SK-N-SH treated with all-trans-retinoic acid at 6 μM for 48 hours (cell line): ENCODE measurements around the gene CCNY.

Experiments used
- ARNTL ChIP-seq: fragments of 450-650 bp; formaldehyde crosslinking; IDR thresholded peaks from 2 replicates; pipeline ENCODE4 v1.5.0; 2020; ENCODE audit warnings: low read depth, mild to moderate bottlenecking, moderate library complexity, borderline replicate concordance
- BACH2 ChIP-seq: fragments of 250-450 bp; sonication (Bioruptor Pico); IDR thresholded peaks from 2 replicates; pipeline ENCODE4 v1.9.0; 2021; ENCODE audit warnings: mild to moderate bottlenecking, borderline replicate concordance
- OSR1 ChIP-seq: fragments of 250-450 bp; sonication (Bioruptor Pico); IDR thresholded peaks from 2 replicates; pipeline ENCODE4 v1.8.0; 2022; ENCODE audit warnings: moderate library complexity, mild to moderate bottlenecking, inconsistent platforms
- RARB ChIP-seq: fragments of 250-450 bp; sonication (Bioruptor Pico); IDR thresholded peaks from 2 replicates; pipeline ENCODE4 v1.8.0; 2021; ENCODE audit warnings: mild to moderate bottlenecking, moderate library complexity
- TCF4 ChIP-seq: fragments of 250-450 bp; sonication (Bioruptor Pico); IDR thresholded peaks from 2 replicates; pipeline ENCODE4 v1.8.0; 2021; ENCODE audit warnings: mild to moderate bottlenecking, moderate library complexity, borderline replicate concordance
- TOX ChIP-seq: fragments of 250-450 bp; sonication (Bioruptor Pico); IDR thresholded peaks from 2 replicates; pipeline ENCODE4 v1.8.0; 2021; ENCODE audit warnings: mild to moderate bottlenecking, moderate library complexity, borderline replicate concordance
- ZC3H10 ChIP-seq: fragments of 250-450 bp; sonication (Bioruptor Pico); IDR thresholded peaks from 2 replicates; pipeline ENCODE4 v1.5.1; 2021; ENCODE audit warnings: mild to moderate bottlenecking, moderate library complexity
- ZNF70 ChIP-seq: fragments of 450-650 bp; formaldehyde crosslinking; IDR thresholded peaks from 2 replicates; pipeline ENCODE4 v1.5.0; 2020; ENCODE audit warnings: mild to moderate bottlenecking, moderate library complexity
- ZNF8 ChIP-seq: fragments of 450-650 bp; formaldehyde crosslinking; IDR thresholded peaks from 2 replicates; pipeline ENCODE4 v1.5.0; 2020; ENCODE audit warnings: mild to moderate bottlenecking, moderate library complexity
- TF ChIP-seq, protein P1 (sequence below): fragments of 250-450 bp; sonication (Bioruptor Pico); IDR thresholded peaks from 2 replicates; pipeline ENCODE4 v1.8.0; 2020; ENCODE audit warnings: mild to moderate bottlenecking, moderate library complexity, borderline replicate concordance
- TF ChIP-seq, protein P2 (sequence below): fragments of 250-450 bp; sonication (Bioruptor Pico); IDR thresholded peaks from 2 replicates; pipeline ENCODE4 v1.5.1; 2021; ENCODE audit warnings: mild to moderate bottlenecking, moderate library complexity

DNA sequence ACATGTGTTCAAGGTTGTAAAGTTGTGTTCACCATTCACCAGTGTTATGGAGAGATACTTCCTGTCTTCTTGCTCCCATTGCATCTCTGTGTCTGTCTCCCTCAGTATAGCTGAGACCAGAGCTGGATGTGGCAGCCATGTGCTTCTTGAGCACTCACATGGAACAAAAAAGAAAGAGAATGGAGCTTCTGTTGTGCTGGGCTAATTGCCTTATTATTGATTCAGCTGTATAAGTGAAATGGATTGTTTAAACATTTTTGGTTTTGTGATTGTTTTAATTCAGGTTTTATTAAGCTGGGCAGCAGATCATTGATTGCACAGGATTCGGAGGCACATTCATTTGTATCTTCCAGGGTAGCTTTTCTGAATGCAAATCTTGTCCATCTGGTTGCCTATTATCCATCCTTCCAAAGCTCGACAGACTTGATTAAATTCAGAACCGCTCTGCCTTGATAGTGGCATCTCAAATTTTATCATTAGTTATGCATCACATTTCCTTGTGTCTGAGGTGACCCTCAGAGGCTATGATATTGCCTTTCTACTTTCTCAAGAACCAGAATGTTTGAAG is 119.9 kb downstream of the CCNY start:
- TF ChIP-seq TCF4 (no peak), BACH2 (no peak), ZNF70 (no peak), ARNTL (CRISPR knock-in tag) (no peak), OSR1 (CRISPR knock-in tag) (no peak), ZNF8 (CRISPR knock-in tag) (no peak), RARB (CRISPR knock-in tag) (no peak), ZC3H10 (CRISPR knock-in tag) (no peak), TOX (no peak)
- TF ChIP-seq, protein P1, sequence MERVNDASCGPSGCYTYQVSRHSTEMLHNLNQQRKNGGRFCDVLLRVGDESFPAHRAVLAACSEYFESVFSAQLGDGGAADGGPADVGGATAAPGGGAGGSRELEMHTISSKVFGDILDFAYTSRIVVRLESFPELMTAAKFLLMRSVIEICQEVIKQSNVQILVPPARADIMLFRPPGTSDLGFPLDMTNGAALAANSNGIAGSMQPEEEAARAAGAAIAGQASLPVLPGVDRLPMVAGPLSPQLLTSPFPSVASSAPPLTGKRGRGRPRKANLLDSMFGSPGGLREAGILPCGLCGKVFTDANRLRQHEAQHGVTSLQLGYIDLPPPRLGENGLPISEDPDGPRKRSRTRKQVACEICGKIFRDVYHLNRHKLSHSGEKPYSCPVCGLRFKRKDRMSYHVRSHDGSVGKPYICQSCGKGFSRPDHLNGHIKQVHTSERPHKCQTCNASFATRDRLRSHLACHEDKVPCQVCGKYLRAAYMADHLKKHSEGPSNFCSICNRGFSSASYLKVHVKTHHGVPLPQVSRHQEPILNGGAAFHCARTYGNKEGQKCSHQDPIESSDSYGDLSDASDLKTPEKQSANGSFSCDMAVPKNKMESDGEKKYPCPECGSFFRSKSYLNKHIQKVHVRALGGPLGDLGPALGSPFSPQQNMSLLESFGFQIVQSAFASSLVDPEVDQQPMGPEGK = no peak
- TF ChIP-seq, protein P2, sequence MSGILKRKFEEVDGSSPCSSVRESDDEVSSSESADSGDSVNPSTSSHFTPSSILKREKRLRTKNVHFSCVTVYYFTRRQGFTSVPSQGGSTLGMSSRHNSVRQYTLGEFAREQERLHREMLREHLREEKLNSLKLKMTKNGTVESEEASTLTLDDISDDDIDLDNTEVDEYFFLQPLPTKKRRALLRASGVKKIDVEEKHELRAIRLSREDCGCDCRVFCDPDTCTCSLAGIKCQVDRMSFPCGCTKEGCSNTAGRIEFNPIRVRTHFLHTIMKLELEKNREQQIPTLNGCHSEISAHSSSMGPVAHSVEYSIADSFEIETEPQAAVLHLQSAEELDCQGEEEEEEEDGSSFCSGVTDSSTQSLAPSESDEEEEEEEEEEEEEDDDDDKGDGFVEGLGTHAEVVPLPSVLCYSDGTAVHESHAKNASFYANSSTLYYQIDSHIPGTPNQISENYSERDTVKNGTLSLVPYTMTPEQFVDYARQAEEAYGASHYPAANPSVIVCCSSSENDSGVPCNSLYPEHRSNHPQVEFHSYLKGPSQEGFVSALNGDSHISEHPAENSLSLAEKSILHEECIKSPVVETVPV = no peak
